Thyroid gland (tissue), 4 donors: Measurements from ENCODE around the gene PTPN18. TPM values are rescaled to one million over a fixed set of nuclear protein-coding genes. Genes with fewer than 3 reads are reported as not detected.
"Not testable (repeated sequence)": the region's sequence is repeated elsewhere in the genome, so short reads cannot be mapped to it uniquely, and the experiment has no call there.

Source experiments
- DNase-seq, 2 donors: peaks; one replicate each; pipeline ENCODE4 v3.0.0-alpha.2; 2019
- H3K27ac ChIP-seq, 3 donors: fragments of 200-600 bp; sonication (generic); 1 replicate in 2 of 3; 2 replicates in 1 of 3; pipeline ENCODE4 v1.5.1; 2016 to 2019; ENCODE audit warnings: mild to moderate bottlenecking in 1 of 3, moderate library complexity in 1 of 3
- H3K27me3 ChIP-seq: fragments of 200-600 bp; sonication (generic); one replicate; pipeline ENCODE4 v1.5.1; 2019
- H3K36me3 ChIP-seq, 2 donors: fragments of 200-600 bp; sonication (generic); one replicate each; pipeline ENCODE4 v1.5.1; 2016 to 2019
- H3K4me1 ChIP-seq, 2 donors: fragments of 200-600 bp; sonication (generic); one replicate each; pipeline ENCODE4 v1.5.1; 2017 to 2019
- H3K4me3 ChIP-seq, 3 donors: fragments of 200-600 bp; sonication (generic); replicated peaks in 1 of 3; 1 replicate in 2 of 3; 2 replicates in 1 of 3; pipeline ENCODE4 v1.5.1; 2016; ENCODE audit warnings: mild to moderate bottlenecking in 1 of 3
- H3K9me3 ChIP-seq: fragments of 200-600 bp; sonication (generic); one replicate; pipeline ENCODE4 v1.5.1; 2017
- CTCF ChIP-seq, 6 experiments: fragments of 200-600 bp in 3 of 6; fragments of 450-650 bp in 3 of 6; sonication (generic) in 3 of 6; IDR thresholded peaks; one replicate each; pipeline ENCODE4 v1.5.1; 2016 to 2019; ENCODE audit warnings: antibody characterized with exemption in 6 of 6, mild to moderate bottlenecking in 2 of 6, inconsistent platforms in 1 of 6, moderate library complexity in 1 of 6
- POLR2A ChIP-seq, 2 donors: fragments of 450-650 bp; IDR thresholded peaks; one replicate each; pipeline ENCODE4 v1.6.1; 2017; ENCODE audit warnings: antibody characterized with exemption in 2 of 2, mild to moderate bottlenecking in 2 of 2, moderate library complexity in 1 of 2
- WGBS, 2 donors: methylation state at CpG; one replicate each; pipeline ENCODE4 v1.1.5; 2017; 5-methylcytosine and 5-hydroxymethylcytosine counted together
- intact Hi-C: fragments of 100-400 bp; cut with DNase I; formaldehyde crosslinking; loops from one replicate; pipeline ENCODE4 v1.15.1; 2023
- small RNA-seq: library from RNA; depleted of rRNA; stranded (forward); fragments of <200 nt; gene quantifications from one replicate; pipeline ENCODE3, GENCODE V24; 2016
- total RNA-seq, 4 donors: library from RNA; depleted of rRNA; stranded (reverse); fragments of >200 nt; gene quantifications; one replicate each; pipeline ENCODE4 v1.2.3, GENCODE V29; 2016

PTPN18 gene
- total RNA-seq, 4 donors from 2014 or later = 45.5 to 69.8 (median 57.4) TPM

- Histone ChIP-seq H3K27ac (peak overlapping the region; percentile 88 to 92 (median 90)), H3K36me3 (no peaks in the 10 kb centered on the region), H3K4me1 (peaks cover 6 to 17% of the 10 kb centered on the region in 2 donors), H3K9me3 (no peaks in the 10 kb centered on the region), H3K4me3 (peak overlapping the region in 2 of 3 donors; percentile 59 to 61), H3K27me3 (no peaks in the 10 kb centered on the region)
- 25 to 27% methylated on average over 17 of the region's 17 CpGs for WGBS, 2 donors
- peak; percentile 48 to 54 for DNase-seq
- intact Hi-C loops = no loop called here
- no peak for TF ChIP-seq POLR2A (IDR thresholded peaks at IDR 0.05)
- peak in 1 of 6 experiments; percentile 12 for TF ChIP-seq CTCF (IDR thresholded peaks at IDR 0.05)
Observed at GRCh38 chr2:130391872-130392670, 36.2 kb downstream of the PTPN18 start.

- H3K27me3 ChIP-seq = no peaks in the 10 kb centered on the region
- intact Hi-C loops = no loop called here
- 93 to 94% methylated on average over 7 of the region's 7 CpGs for WGBS, 2 donors
- no peak for TF ChIP-seq POLR2A (IDR thresholded peaks at IDR 0.05)
- no peak for DNase-seq
- no peak overlapping the region for H3K27ac ChIP-seq
- H3K9me3 ChIP-seq = no peaks in the 10 kb centered on the region
- H3K4me3 ChIP-seq = no peak overlapping the region
- H3K36me3 ChIP-seq = no peaks in the 10 kb centered on the region
- peaks cover 6 to 17% of the 10 kb centered on the region in 2 donors for H3K4me1 ChIP-seq
Observed at GRCh38 chr2:130393318-130393910, 37.6 kb downstream of the PTPN18 start.

- H3K4me3 ChIP-seq, H3K27me3 ChIP-seq, DNase-seq, H3K27ac ChIP-seq, intact Hi-C loops, H3K4me1 ChIP-seq, H3K36me3 ChIP-seq, H3K9me3 ChIP-seq: not testable (repeated sequence)
- WGBS, 2 donors = no CpG with 5 or more reads among the region's 2 CpGs
Observed at GRCh38 chr2:130406280-130406679, 50.4 kb downstream of the PTPN18 start.

- H3K4me3 ChIP-seq, H3K36me3 ChIP-seq, H3K9me3 ChIP-seq, H3K27me3 ChIP-seq, H3K27ac ChIP-seq, H3K4me1 ChIP-seq, intact Hi-C loops: not testable (repeated sequence)
- peak in 1 of 6 experiments; percentile 13 for TF ChIP-seq CTCF (IDR thresholded peaks at IDR 0.05)
- DNase-seq = peak; percentile 10 to 21
- WGBS, 2 donors = 100% methylated on average over 1 of the region's 1 CpG
Observed at GRCh38 chr2:130416693-130417092, 60.8 kb downstream of the PTPN18 start.

GRCh38 chr2:130418845-130419244 lies 63.0 kb downstream of the PTPN18 start:
- H3K27me3 ChIP-seq, DNase-seq, H3K4me1 ChIP-seq, H3K27ac ChIP-seq, H3K4me3 ChIP-seq, H3K9me3 ChIP-seq, H3K36me3 ChIP-seq, intact Hi-C loops: not testable (repeated sequence)
- WGBS, 2 donors = 100% methylated on average over 1 of the region's 1 CpG

Small RNA genes within 50 kb of the gene (small RNA-seq; reads per million reads assigned to genes)
- gene AC132479.1 = not detected

Other genes with a start within 250 kb of the PTPN18 start
- under 1 TPM in 1 of 4 donors, not detected in 3; 0.27 TPM for gene POTEF, start 226.8 kb upstream of the PTPN18 start, total RNA-seq
- gene CCDC74B, start 210.9 kb upstream of the PTPN18 start, total RNA-seq = 10 to 100 TPM in 3 of 4 donors, 1 to 10 TPM in 1; 9.8 to 35.1 (median 19.1) TPM
- gene SMPD4, start 174.5 kb upstream of the PTPN18 start, total RNA-seq = 10 to 100 TPM; 34.1 to 74.6 (median 59.0) TPM
- gene MZT2B, start 173.8 kb upstream of the PTPN18 start, total RNA-seq = 100 to 1,000 TPM; 135 to 237 (median 221) TPM
- gene TUBA3E, start 157.6 kb upstream of the PTPN18 start, total RNA-seq = under 1 TPM in 1 of 4 donors, not detected in 3; 0.27 TPM
- 10 to 100 TPM; 69.5 to 98.6 (median 94.4) TPM for gene IMP4, start 13.2 kb upstream of the PTPN18 start, total RNA-seq
- under 1 TPM in 2 of 4 donors, not detected in 2; 0.11 to 0.27 TPM for gene POTEI, start 153.3 kb downstream of the PTPN18 start, total RNA-seq
- gene CFC1B, start 165.2 kb downstream of the PTPN18 start, total RNA-seq = not detected
- gene CFC1, start 243.5 kb downstream of the PTPN18 start, total RNA-seq = not detected